Glutamatergic neuron (in vitro differentiated cells): ENCODE data around the gene UNC79. TPM values are rescaled to one million over a fixed set of nuclear protein-coding genes. Genes with fewer than 3 reads are reported as not detected.
A peak's percentile ranks its signal among the peaks of the same experiment; 100 is the strongest.

Source experiments
- DNase-seq: peaks from one replicate; pipeline ENCODE4 v3.0.0; 2022
- H3K27ac Mint-ChIP-seq: one replicate; pipeline ENCODE4 v1.8.0; 2020; ENCODE audit warnings: mild to moderate bottlenecking, mixed read lengths, inconsistent platforms; ENCODE audit not compliant: unreplicated experiment
- H3K27me3 Mint-ChIP-seq: one replicate; pipeline ENCODE4 v1.8.0; 2020; ENCODE audit warnings: mild to moderate bottlenecking, moderate library complexity, mixed read lengths, inconsistent platforms; ENCODE audit not compliant: unreplicated experiment
- H3K36me3 Mint-ChIP-seq: one replicate; pipeline ENCODE4 v1.8.0; 2020; ENCODE audit warnings: mild to moderate bottlenecking, mixed read lengths, inconsistent platforms; ENCODE audit not compliant: unreplicated experiment
- H3K4me1 Mint-ChIP-seq: one replicate; pipeline ENCODE4 v1.8.0; 2020; ENCODE audit warnings: mild to moderate bottlenecking, low read depth, mixed read lengths, inconsistent platforms; ENCODE audit not compliant: unreplicated experiment
- H3K4me3 Mint-ChIP-seq: one replicate; pipeline ENCODE4 v1.8.0; 2020; ENCODE audit warnings: mild to moderate bottlenecking, mixed read lengths, inconsistent platforms; ENCODE audit not compliant: unreplicated experiment
- H3K9me3 Mint-ChIP-seq: one replicate; pipeline ENCODE4 v1.8.0; 2020; ENCODE audit warnings: mild to moderate bottlenecking, moderate library complexity, mixed read lengths, inconsistent platforms; ENCODE audit not compliant: unreplicated experiment
- total RNA-seq: library from RNA; stranded (reverse); fragmentation: NEBNext Ultra II Directional; extraction: Animal tissue kit (Norgen Biotek cat#: 25700); gene quantifications from one replicate; pipeline ENCODE4 v1.2.1, GENCODE V29; 2021; ENCODE audit not compliant: unreplicated experiment
- TF ChIP-seq, protein P1 (sequence below): fragments of 200-600 bp; sonication (generic); IDR thresholded peaks from one replicate; pipeline ENCODE4 v1.5.0; 2021; ENCODE audit not compliant: partially characterized antibody, unreplicated experiment

Gene UNC79
- total RNA-seq, 1 donor from 2014 or later, result 29.5 TPM

GRCh38 chr14:93734086-93734822 is 303.5 kb downstream of the UNC79 start:
- H3K27ac Mint-ChIP-seq, result no peak overlapping the region
- peaks cover 14% of the 10 kb centered on the region for H3K27me3 Mint-ChIP-seq
- H3K36me3 Mint-ChIP-seq, result no peaks in the 10 kb centered on the region
- H3K9me3 Mint-ChIP-seq, result no peaks in the 10 kb centered on the region
- no peak overlapping the region for H3K4me3 Mint-ChIP-seq
- TF ChIP-seq, protein P1, sequence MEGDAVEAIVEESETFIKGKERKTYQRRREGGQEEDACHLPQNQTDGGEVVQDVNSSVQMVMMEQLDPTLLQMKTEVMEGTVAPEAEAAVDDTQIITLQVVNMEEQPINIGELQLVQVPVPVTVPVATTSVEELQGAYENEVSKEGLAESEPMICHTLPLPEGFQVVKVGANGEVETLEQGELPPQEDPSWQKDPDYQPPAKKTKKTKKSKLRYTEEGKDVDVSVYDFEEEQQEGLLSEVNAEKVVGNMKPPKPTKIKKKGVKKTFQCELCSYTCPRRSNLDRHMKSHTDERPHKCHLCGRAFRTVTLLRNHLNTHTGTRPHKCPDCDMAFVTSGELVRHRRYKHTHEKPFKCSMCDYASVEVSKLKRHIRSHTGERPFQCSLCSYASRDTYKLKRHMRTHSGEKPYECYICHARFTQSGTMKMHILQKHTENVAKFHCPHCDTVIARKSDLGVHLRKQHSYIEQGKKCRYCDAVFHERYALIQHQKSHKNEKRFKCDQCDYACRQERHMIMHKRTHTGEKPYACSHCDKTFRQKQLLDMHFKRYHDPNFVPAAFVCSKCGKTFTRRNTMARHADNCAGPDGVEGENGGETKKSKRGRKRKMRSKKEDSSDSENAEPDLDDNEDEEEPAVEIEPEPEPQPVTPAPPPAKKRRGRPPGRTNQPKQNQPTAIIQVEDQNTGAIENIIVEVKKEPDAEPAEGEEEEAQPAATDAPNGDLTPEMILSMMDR, result no peak
- peaks cover 8% of the 10 kb centered on the region for H3K4me1 Mint-ChIP-seq
- DNase-seq, result no peak

DNA sequence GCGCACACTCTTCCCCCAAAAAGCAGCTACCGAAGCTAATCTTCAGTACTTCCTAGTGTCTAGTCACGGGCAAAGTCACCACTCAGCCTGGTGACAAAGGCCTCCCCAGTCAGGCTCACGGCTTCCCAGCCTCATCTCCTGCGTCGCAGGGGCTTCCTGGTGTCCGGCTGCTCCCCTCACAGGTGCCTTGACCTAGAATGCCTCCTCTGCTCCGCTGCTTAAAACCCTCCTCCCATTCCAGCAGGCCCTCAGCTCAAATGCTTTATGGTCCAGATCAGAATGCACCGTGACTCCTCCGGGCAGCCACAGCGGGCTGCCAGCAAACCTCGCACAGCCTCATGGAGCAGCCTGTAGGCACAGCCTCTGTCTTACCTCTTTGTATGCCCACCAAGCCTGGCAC is 304.5 kb downstream of the UNC79 start:
- Mint-ChIP-seq H3K9me3 (no peaks in the 10 kb centered on the region), H3K27me3 (peaks cover 11% of the 10 kb centered on the region), H3K36me3 (no peaks in the 10 kb centered on the region), H3K27ac (no peak overlapping the region), H3K4me3 (no peak overlapping the region), H3K4me1 (peaks cover 8% of the 10 kb centered on the region)
- DNase-seq, result no peak
- TF ChIP-seq, protein P1, result no peak

DNA sequence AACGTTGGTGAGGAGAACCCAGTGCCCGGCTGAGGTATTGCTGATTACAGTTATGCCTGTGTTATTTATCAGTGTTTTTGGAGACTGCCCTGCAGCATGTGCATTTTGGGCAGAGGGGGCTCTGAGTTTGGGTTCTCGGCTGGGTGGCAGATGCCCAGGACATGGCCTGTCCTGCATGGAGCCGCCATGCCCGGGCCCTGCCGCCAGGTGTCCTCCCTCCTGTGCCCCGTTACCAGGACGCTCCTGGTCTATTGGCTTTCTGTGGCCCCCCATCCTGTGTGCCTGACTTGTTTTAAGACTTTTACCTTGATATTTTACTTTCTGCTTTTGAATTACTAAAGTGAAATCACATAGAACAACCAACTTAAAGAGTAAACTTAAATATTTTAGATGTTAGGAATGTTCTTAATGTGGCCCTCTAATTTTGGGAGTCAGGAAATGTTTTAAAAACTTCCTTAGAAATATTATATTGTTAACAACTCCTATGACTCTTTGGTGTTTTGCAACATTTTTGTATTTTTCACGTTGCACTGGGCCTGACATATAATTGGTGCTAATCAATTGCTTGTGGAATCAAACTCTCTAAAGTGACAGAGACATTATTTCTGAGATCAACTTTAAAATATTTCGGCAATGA is 305.8 kb downstream of the UNC79 start:
- peaks cover 15% of the 10 kb centered on the region for H3K4me1 Mint-ChIP-seq
- no peak overlapping the region for H3K27ac Mint-ChIP-seq
- H3K27me3 Mint-ChIP-seq, result peaks cover 12% of the 10 kb centered on the region
- no peak for DNase-seq
- no peaks in the 10 kb centered on the region for H3K9me3 Mint-ChIP-seq
- H3K4me3 Mint-ChIP-seq, result no peak overlapping the region
- TF ChIP-seq, protein P1, result peak; percentile 44
- H3K36me3 Mint-ChIP-seq, result no peaks in the 10 kb centered on the region

GRCh38 chr14:93737634-93738033 is 306.9 kb downstream of the UNC79 start:
- TF ChIP-seq, protein P1, result no peak
- Mint-ChIP-seq H3K9me3 (peaks cover 5% of the 10 kb centered on the region), H3K27me3 (peaks cover 13% of the 10 kb centered on the region), H3K4me3 (no peak overlapping the region), H3K36me3 (no peaks in the 10 kb centered on the region), H3K4me1 (peaks cover 23% of the 10 kb centered on the region), H3K27ac (no peak overlapping the region)
- no peak for DNase-seq
